Measurements from ENCODE around the gene DDX39B.

DDX39B gene

DNA sequence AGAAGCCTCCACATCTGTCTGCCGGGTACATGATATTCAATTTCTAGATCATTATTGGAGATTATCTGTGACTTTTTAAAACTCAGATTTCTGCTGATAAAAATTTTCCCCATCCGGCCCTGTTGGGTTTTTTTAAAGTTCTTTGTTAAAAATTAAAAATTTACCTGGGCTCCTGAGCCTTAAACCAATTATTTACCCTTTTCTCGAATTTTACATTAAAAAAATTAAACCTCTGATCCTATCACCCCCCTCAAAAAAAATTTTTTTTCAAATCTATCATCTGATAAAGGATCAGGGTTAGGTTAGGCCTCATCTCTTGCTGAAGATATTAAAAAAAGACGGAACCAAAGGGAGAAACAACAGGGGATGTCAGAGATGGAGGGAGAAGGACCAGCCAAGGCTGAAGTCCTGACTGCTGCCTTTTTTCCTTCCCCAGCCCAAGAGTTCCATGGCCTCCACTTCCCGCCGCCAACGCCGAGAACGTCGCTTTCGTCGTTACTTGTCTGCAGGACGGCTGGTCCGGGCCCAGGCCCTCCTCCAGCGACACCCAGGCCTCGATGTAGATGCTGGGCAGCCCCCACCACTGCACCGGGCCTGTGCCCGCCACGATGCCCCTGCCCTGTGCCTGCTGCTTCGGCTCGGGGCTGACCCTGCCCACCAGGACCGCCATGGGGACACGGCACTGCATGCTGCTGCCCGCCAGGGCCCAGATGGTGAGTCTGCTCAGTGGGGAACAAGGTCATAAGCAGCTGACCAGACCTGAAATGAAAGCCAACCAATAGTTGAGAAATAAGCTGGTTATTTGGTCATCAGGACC, 6.1 kb upstream of the DDX39B start:
- DNase-seq (ENCODE audit: low spot score) = no peak

- peak; percentile 99 for DNase-seq (ENCODE audit: low spot score)
Observed at GRCh38 chr6:31546958-31547726, 5.3 kb upstream of the DDX39B start, which contains the start of gene NFKBIL1. Gene NFKBIL1, plus strand, starts transcription at chr6:31547608. Its CDS starts 87 bp downstream, at chr6:31547695.

DNA sequence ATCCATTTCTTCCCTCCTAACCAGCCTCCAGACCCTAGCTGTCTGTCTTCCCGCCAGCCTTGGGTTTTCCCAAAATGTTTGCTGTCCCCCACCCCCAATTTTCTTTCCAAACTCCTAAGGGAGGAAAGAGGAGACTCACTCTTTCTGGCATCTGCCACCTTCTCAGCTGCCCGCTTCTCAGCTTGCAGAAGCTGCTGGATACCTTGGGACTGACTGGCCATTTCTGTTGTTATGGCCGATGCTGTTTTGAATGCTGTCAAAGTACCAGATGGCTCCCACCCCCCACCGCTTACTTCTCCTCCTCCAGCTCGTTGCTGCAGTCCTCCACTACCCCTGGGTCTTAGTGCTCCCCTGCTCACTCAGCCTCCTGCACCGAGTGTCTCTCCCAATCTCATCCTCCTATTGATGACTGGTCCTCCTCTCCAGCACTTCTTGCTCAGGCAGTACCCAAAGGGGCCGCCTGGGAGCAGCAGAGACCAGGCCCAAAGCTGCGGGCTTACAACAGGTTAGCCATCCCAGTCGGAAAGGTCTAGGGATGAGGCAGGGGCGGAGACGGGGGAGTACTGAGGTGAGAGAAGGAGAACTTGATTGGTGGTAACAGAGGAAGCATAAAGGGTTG, 4.6 kb upstream of the DDX39B start, which contains the start of gene ATP6V1G2:
ATP6V1G2 (minus strand) TSS at position 270 of the 619 bp plus-strand sequence; CDS start at position 221, 49 bp downstream.
- peak; percentile 96 for DNase-seq (ENCODE audit: low spot score)

GRCh38 chr6:31545291-31545690, 3.5 kb upstream of the DDX39B start:
- no peak for DNase-seq (ENCODE audit: low spot score)

GRCh38 chr6:31544676-31545075, 2.9 kb upstream of the DDX39B start:
- DNase-seq (ENCODE audit: low spot score) = no peak

DNA sequence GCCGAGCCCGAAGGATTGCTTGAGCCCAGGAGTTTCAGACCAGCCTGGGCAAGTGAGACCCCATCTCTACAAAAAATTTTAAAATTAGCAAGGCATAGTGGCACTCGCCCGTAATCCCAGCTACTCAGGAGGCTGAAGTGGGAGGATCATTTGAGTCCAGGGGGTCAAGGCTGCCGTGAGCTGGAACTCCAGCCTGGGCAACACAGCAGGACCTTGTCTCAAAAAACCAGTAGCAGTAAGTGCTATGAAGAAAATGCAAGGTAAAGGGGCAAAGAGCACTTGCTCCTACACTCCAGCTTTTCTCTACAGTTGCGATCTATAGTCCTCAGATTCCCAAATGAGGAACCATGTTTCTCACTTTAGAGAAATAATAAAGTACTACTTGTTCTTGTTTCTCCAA, 1.8 kb upstream of the DDX39B start:
- no peak for DNase-seq (ENCODE audit: low spot score)

DNA sequence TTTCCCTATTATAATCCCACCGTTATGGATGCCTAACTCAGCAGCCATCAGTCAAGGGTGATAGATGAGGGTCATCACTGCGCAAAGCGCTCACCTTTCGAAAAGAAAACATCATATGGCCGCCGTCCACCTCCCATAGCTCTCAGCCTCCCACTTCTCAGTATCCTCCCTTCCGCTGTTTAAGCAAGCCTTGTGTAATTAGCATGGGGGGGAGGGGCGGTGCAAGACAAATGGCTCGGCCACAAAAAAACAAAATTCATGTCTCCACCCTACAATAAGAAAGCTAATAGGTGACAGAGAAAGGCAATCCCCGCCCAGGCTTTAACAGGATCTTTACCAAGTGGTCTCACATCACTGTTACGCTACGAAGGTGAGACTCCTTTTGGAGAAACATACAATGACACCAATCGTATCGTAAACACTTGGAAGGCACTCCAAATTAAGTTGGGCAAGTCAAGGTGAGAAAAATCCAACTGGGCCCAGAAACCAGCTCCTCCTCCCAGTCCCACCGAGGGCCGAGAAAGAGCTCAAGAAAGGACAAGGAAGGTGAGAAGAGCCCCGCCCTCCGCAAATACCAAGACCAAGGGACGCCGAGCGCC, 645 bp downstream of the DDX39B start:
- peak; percentile 34 for DNase-seq (ENCODE audit: low spot score)

- no peak for DNase-seq (ENCODE audit: low spot score)
Observed at GRCh38 chr6:31540640-31541039, 1.2 kb downstream of the DDX39B start.

DNA sequence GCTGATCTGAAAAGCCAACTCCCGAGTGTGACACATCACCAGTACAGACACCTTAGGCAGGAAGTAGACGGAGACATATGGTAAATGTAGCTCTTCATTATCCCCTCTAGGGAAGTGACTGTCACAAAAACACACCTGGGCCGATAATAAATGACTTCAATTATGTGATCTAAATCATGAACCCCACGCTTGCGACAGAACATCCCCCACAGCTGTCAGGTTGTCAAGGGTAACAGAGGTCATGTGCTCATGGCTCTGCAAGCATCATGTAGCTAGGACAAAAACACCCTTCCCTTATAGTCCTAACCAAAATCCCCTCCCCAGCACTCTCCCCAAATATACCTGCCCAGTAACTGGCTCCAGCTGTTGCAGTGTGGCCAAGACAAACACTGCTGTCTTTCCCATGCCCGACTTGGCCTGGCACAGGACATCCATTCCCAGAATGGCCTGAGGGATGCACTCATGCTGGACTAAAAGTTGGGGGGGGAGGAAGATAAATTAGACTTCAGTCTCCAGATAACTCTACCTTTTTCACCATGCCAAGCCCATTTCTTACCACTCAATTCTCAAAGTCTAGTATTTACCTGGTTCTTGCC, 2.9 kb downstream of the DDX39B start:
- no peak for DNase-seq (ENCODE audit: low spot score)

DNA sequence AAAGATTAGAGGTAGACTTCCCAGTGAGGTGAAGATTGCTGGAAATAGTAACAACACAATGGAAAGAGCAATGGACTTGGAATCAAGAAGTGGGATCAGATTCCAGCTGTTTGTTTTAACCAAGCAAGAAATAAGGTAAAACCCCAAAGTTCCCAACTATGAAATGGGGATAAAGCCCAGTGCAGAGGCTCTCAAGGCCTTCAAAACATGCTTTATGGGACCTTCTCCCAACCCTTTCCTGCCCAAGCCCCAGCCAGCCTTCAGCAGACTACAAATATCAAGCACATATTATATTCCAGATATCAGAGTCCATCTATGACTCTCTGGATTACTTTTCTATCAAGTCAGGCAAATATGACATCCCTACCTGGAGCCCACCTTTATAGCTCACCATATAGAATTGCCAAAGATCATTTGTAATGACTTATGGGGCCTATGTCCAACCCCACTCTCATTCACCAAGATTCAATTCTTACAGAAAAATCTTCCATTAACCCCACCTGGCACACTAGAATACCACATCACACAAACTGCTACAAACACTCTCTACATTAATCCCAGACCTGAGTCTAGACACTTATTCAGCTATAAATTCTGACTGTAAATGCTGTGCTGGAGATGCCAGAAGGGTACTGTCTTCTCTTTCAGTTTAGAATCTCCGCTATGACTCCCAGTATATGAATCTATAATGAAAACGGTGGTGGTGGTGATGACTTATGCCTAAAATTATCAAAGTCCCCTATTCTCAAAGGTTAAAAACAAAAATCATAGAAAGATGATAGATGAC, 6.1 kb downstream of the DDX39B start:
- DNase-seq (ENCODE audit: low spot score) = no peak

DNA sequence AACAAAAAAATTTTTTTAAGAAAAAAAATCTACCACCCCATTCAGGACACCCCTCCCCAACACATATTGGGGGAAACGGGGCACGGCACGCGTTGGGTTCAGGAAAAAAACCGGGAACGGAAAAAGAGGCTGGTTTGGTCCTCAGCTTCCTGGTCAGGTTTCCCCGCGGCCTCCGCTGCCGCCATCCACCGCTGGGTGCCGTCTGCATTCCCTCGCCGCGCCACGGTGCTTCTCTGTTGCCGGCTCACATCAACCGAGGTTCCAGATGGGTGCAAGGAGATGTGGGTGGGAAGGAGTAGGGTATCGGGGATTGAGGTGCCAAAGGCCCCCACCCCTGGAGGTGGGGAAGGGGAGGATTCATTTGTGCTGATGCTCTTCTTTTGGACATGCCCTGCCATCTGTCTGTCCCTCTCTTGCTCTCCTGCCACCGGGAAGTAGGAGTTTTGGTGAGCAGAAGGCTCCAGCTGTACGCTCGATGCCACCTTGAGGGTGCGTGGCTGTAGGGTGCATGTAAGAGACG, 7.2 kb downstream of the DDX39B start:
- no peak for DNase-seq (ENCODE audit: low spot score)

- DNase-seq (ENCODE audit: low spot score) = no peak
Observed at GRCh38 chr6:31534011-31534410, 7.8 kb downstream of the DDX39B start.

- no peak for DNase-seq (ENCODE audit: low spot score)
Observed at GRCh38 chr6:31533455-31533841, 8.4 kb downstream of the DDX39B start.

DNA sequence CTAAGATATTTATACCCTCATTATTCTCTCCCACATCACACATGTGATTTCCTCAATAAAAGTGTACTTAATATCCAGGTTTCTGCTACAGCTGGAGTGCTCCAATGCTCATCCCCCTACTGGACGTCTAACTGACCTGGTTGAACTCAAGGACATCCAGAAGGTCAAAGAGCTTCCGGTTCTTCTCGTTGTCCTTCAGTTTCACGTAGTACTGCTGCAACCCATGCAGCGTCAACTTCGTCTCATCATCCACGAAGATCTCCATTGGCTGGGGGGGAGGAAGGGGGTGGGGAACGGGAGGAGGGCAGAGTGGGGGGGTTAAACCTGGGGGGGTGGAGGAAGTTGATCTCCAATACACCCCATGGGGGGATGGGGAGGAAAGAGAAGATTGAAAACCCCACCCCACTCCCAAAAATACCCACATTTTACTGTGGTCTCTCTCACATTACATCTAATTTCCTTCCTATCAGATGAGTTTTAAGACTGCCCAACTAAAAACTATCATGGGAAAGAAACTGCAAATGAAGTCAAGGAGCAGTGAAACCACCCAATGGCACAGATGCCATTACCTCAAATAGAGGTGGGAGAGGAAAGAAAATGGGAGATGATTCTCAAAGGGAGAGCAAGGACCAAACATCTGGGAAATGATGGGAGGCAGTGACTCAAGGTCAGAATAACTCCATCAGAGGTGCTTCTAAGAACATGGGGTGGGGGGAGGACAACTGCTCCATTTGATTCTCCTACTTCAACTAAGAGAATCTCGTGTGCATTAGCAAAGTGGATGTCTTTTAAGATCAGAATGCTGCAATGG, 9.0 kb downstream of the DDX39B start:
- DNase-seq (ENCODE audit: low spot score) = no peak

- no peak for DNase-seq (ENCODE audit: low spot score)
Observed at GRCh38 chr6:31531771-31532643, 9.8 kb downstream of the DDX39B start.

GRCh38 chr6:31531162-31531561, 10.6 kb downstream of the DDX39B start:
- no peak for DNase-seq (ENCODE audit: low spot score)

DNA sequence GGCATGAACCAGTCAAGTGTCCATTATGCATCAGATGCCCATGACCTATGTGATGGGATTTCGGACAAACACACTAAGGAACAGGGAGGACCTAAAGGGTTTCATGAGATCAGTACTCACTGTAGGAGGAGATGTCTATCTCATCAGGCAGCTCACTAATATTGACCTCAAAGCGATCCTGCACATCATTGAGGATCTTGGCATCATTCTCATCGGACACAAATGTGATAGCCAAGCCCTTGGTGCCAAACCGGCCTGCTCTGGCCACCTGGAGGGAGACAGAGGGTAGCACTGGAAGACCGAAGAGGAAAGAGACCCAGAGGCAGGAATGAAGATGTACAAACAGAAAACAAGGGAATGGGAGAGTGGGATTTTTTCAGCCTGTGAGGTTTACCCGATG, 11.1 kb downstream of the DDX39B start:
- no peak for DNase-seq (ENCODE audit: low spot score)

DNA sequence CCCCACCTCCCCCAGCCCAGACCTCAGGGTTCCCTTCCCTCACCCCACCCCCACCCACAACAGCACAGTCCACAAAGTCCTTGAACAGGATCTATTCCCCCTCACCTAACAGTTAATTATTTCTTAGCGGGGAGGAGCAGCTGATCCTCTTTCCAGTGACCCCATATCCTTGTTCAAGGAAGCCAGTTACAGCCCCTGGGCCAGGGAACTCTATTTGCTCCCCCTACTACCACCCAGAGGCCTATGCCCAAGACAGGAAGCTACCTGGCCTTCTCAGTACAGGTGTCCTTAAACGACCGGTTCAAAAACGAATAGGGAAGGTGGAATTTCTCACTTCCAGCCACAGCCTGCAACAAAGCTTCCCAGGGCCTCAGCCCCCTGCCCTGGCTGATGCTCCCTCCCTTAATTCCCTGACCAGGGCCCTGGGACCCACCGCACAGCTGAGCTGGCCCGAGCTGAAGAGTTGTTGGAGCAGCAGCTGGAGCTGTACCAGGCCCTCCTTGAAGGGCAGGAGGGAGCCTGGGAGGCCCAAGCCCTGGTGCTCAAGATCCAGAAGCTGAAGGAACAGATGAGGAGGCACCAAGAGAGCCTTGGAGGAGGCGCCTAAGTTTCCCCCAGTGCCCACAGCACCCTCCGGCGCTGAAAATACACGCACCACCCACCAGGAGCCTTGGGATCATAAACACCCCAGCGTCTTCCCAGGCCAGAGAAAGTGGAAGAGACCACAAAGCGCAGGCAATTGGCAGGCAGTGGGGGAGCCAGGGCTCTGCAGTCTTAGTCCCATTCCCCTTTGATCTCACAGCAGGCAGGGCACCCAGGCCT, 12.3 kb downstream of the DDX39B start:
- DNase-seq (ENCODE audit: low spot score) = no peak
